HG02798 (cell line): ENCODE measurements around the gene FERMT3.

Experiments used
- ATAC-seq: cut with Tn5 transposase; IDR thresholded peaks from one replicate; pipeline ENCODE4 v1.9.1; 2021; ENCODE audit warnings: mild to moderate bottlenecking; ENCODE audit not compliant: unreplicated experiment, poor library complexity

The FERMT3 gene

DNA sequence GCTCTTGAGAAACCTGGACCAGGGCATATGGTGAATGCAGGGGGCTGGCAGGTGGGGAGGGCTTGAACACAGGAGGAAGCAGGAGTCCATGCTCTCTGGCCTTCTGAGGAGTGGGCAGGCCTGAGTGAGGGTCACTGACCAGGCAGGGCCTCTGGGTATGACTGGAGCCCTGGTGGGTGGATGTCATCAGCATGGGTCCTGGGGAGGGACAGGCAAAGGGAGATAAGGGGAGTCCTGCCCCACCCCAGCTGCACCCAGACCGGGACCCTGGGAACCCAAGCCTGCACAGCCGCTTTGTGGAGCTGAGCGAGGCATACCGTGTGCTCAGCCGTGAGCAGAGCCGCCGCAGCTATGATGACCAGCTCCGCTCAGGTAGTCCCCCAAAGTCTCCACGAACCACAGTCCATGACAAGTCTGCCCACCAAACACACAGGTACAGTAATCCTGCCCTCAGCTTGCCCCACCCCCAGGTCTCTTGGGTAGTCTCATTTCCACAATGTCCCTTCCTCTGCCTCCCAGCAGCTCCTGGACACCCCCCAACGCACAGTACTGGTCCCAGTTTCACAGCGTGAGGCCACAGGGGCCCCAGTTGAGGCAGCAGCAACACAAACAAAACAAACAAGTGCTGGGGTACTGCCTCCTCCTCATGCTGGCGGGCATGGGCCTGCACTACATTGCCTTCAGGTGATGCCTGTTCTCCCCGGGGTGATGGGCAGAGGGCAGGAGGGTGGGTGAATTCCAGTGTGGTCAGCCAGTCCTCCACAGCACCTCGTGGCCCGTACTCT, 25.9 kb downstream of the FERMT3 start:
- ATAC-seq: no peak

- ATAC-seq: no peak
Observed at GRCh38 chr11:64232967-64233315, 26.4 kb downstream of the FERMT3 start.

DNA sequence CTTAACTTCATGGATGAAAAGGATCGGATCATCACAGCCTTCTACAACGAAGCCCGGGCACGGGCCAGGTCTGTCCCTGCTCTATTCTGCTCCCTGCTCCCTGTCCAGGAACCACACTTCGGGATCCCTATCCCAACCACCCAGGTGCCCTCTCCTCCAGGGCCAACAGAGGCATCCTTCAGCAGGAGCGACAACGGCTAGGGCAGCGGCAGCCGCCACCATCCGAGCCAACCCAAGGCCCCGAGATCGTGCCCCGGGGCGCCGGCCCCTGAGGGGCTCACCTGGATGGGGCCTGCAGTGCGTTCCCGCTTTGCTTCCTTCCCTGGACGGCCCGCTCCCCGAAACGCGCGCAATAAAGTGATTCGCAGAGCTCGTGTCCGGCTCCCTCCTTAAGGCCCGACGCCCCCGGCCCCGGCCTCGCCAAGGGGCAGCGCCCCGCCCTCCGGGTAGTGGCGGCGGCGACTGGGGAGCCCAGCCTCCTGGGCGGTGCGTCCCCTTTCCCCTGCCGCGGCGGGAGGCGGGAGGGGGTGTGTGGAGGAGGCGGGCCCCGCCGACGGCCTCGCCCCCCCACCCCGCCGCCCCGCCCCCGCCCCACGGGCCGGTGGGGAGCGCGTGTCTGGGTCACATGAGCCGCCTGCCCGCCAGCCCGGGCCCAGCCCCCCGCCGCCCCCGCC, 27.5 kb downstream of the FERMT3 start, which contains the start of gene VEGFB:
Gene VEGFB, plus strand, starts transcription at position 672 of the 674 bp plus-strand sequence. CDS start 250 bp downstream, outside the sequence.
- peak; percentile 55 for ATAC-seq

DNA sequence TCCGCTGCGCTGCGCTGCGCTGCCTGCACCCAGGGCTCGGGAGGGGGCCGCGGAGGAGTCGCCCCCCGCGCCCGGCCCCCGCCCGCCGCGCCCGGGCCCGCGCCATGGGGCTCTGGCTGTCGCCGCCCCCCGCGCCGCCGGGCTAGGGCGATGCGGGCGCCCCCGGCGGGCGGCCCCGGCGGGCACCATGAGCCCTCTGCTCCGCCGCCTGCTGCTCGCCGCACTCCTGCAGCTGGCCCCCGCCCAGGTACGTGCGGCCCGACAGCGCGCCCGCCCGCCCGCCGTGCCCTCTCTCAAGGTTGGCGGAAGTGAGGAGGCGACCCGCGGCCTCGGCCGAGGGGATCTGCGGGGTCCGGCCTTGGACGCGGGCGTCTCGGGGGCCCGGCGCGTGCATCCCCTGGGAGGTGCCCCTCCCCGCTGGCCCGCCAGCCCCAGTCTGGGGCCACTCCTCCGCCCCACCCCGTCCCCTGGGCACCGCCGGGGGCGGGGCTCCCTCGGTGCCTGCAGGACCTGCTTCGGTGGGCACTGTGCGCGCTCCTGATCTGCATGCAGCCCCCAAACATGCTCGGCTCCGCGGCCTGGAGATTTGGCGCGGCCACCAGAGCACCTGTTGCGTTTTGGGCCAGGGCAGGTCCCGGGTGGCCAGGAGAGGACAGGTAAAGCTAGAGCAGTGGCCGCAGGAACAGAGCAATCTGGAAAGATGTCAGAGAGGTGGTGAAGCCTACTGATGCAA, 28.3 kb downstream of the FERMT3 start:
- peak; percentile 30 for ATAC-seq

DNA sequence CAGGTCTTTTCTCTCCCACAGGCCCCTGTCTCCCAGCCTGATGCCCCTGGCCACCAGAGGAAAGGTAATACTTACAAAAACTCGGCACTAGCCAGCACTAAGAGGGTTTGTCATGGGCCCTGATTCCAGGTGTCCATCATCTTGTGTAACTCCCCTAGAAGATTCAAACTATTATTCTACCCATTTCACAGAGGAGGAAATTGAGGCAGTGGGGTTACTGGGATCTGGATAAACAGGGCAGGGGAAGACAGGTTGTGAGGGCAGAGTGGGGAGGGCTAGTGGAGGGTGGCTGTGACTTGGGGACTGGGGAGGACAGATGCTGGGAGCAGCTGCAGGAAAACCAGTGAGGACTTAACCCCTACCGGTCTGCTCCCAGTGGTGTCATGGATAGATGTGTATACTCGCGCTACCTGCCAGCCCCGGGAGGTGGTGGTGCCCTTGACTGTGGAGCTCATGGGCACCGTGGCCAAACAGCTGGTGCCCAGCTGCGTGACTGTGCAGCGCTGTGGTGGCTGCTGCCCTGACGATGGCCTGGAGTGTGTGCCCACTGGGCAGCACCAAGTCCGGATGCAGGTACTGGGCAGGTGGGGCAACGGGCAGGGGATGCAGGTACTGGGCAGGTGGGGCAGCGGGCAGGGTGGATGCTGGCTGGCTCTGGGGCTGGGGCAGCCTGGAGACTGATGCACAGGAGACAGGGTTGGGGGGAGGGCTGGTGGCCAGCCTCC, 29.1 kb downstream of the FERMT3 start:
- no peak for ATAC-seq

DNA sequence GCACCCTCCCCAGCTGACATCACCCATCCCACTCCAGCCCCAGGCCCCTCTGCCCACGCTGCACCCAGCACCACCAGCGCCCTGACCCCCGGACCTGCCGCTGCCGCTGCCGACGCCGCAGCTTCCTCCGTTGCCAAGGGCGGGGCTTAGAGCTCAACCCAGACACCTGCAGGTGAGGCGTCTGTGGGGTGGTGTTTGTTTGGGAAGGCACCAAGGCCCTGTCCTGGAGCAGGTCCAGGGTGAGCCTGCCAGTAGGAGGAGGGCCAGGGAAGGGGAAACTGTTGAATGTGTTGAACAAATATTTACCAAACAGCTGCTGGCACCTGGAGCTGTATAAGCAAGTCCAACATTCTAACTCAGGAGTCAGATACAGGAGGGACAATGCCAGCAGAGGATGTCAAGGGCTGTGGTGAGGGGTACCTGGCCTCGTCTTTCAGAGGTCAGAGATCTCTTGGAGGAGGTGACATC, 31.0 kb downstream of the FERMT3 start:
- no peak for ATAC-seq

GRCh38 chr11:64238076-64238475, 31.6 kb downstream of the FERMT3 start:
- no peak for ATAC-seq

DNA sequence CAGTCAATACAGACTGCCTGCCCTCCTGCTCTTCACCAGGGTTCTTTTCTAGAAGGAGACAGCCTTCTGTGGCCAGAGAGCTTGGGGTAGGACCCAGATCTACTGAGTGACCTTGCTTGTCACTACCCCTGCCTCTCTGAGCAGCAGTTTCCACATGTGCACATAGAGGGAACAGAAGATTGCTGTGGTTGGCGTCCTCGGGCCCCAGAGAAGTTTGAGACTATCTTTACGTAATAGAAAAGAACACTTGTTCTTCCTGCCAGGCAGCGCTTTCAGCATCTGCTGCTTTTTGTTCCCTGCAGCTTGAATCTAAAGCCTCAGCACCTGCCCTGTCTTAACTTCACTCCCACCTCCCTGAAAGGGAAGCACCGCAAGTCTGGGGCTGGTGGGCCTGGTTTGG, 32.5 kb downstream of the FERMT3 start:
- ATAC-seq: no peak

- ATAC-seq: no peak
Observed at GRCh38 chr11:64239662-64240434, 33.3 kb downstream of the FERMT3 start.

DNA sequence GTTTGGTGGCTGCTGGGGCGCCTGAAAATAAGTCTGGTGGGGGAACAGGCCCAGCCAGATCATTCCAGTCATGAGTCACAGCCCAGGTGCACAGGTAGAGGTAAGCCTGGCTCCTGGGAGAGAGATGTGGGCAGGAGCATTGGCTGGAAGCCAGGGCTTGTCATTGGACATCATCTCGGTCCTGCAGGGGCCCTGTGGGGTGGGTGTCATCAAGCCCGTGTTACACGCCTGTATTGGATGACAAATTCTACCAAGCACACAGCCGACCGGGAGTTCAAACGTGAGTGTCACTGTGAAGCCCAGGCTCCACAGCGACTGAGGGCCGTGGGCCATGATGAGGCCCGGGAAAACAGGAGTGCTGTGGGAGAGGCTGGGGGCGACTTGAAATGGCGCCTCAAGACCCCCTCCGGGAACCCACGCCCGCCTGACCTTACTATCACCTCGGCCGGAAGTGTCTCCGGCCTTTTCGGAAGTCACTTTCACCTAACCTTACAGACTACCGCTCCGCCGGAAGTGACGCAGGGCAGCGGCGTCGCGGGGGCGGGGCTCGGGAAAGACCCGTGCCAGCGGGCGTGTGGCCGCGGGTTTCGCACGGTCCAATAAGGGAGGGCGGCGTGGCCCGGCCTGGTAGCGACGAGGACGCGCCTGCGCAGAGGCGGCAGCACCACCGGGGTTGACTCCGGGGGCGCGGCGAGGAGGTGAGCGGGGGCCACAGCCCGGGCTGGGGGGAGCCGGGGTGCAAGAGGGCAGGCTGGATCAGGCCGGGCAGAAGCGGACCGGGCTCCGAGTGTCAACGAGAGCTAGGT, 34.1 kb downstream of the FERMT3 start, which contains the start of gene FKBP2:
Gene FKBP2, plus strand, starts transcription at position 661 of the 806 bp plus-strand sequence. CDS start 1,293 bp downstream, outside the sequence.
- peak; percentile 65 for ATAC-seq

DNA sequence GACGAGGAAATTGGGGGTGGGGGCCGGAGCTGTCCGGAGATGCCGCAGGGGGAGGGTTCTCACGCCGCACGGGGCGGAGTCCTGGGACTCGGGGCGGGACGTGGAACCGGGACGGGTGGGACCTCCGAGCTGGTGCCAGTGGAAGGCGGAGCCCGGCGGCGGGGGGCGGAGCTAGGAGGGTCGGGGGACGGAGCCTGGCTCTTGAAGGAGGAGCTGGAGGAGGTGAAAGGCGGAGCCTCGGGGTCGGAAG, 34.6 kb downstream of the FERMT3 start:
- ATAC-seq: peak; percentile 79

- ATAC-seq: no peak
Observed at GRCh38 chr11:64241491-64242374, 35.2 kb downstream of the FERMT3 start.

- ATAC-seq: no peak
Observed at GRCh38 chr11:64243236-64243854, 36.8 kb downstream of the FERMT3 start.

GRCh38 chr11:64244107-64244506, 37.6 kb downstream of the FERMT3 start:
- ATAC-seq: no peak

DNA sequence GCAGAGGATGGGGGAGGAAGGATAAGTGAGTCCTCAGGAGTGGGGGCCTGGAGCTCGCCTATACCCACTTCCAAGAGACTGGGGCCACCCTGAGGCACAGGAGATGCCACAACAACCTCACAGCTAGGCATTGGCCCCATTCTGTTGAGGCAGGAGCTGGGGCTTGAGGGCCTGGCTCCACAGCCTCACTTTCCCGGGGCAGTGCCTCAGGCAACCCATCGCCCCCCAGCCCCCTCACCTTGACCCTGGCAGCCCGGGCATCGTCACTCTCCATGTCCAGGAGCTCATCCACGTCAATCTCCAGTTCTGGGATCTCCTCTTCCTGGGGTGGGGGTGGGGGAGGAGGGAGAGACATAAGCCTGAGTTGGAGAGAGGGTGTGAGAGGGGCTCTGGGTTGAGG, 38.4 kb downstream of the FERMT3 start:
- ATAC-seq: no peak

DNA sequence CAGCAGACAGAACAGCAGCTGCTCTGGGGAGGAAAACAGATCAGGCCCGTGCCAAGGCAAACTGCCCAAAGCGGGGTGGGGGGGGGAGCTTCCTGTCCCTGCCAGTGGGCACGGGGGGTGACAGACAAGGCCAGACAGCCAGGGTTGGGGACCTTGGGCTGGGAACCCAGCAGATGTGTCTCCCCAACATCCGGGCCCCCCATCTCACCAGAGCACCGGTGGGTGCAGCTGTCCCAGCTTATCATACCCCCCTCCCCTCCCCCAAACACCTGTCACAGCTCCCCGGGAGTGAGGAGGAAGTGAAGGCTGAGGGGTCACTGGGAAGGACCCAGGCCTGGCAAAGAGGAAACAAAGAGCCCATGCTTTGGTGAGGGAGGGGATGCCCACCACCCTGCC, 38.9 kb downstream of the FERMT3 start:
- no peak for ATAC-seq

- ATAC-seq: no peak
Observed at GRCh38 chr11:64245797-64246620, 39.5 kb downstream of the FERMT3 start.
